Liver (tissue), 9 donors: Measurements from ENCODE around the gene C6orf120. TPM values are rescaled to one million over a fixed set of nuclear protein-coding genes. Genes with fewer than 3 reads are reported as not detected.

Source experiments
- DNase-seq: peaks from one replicate; pipeline ENCODE4 v3.0.0-alpha.2; 2017; ENCODE audit warnings: low spot score
- H3K27ac ChIP-seq, 2 donors: one replicate each; pipeline ENCODE4 v1.7.0; 2013; ENCODE audit warnings: inconsistent platforms in 2 of 2, low read length in 2 of 2, control low read depth in 1 of 2, low read depth in 1 of 2, mild to moderate bottlenecking in 1 of 2
- H3K27me3 ChIP-seq, 4 donors: one replicate each; pipeline versions ENCODE4 v1.6.1 to v1.7.0; 2013; ENCODE audit warnings: low read length in 3 of 4, inconsistent platforms in 1 of 4, mild to moderate bottlenecking in 1 of 4, moderate library complexity in 1 of 4; ENCODE audit not compliant: control insufficient read depth in 4 of 4, insufficient read depth in 4 of 4
- H3K36me3 ChIP-seq, 4 donors: one replicate each; pipeline versions ENCODE4 v1.6.1 to v1.7.0; 2013; ENCODE audit warnings: low read length in 3 of 4, mild to moderate bottlenecking in 3 of 4, low read depth in 1 of 4, moderate library complexity in 1 of 4; ENCODE audit not compliant: control insufficient read depth in 4 of 4, insufficient read depth in 3 of 4
- H3K4me1 ChIP-seq, 4 donors: one replicate each; pipeline versions ENCODE4 v1.6.1 to v1.7.0; 2013; ENCODE audit warnings: low read length in 3 of 4, mild to moderate bottlenecking in 3 of 4, moderate library complexity in 1 of 4; ENCODE audit not compliant: control insufficient read depth in 4 of 4, insufficient read depth in 4 of 4
- H3K4me3 ChIP-seq, 3 donors: one replicate each; pipeline versions ENCODE4 v1.6.1 to v1.7.0; 2013; ENCODE audit warnings: low read length in 3 of 3, control low read depth in 1 of 3, low read depth in 1 of 3, mild to moderate bottlenecking in 1 of 3
- H3K9ac ChIP-seq, 2 donors: one replicate each; pipeline ENCODE4 v1.7.0; 2013; ENCODE audit warnings: low read length in 2 of 2, mild to moderate bottlenecking in 2 of 2, moderate library complexity in 2 of 2, control low read depth in 1 of 2, low read depth in 1 of 2
- H3K9me3 ChIP-seq, 4 donors: one replicate each; pipeline versions ENCODE4 v1.6.1 to v1.7.0; 2013; ENCODE audit warnings: low read length in 3 of 4; ENCODE audit not compliant: control insufficient read depth in 4 of 4
- EGR1 ChIP-seq, 2 donors: IDR thresholded peaks; 2 replicates each; pipeline ENCODE4 v1.6.1; 2016 to 2018; ENCODE audit warnings: antibody characterized with exemption in 2 of 2, low read depth in 2 of 2
- GABPA ChIP-seq, 2 donors: IDR thresholded peaks in 1 of 2; conservative IDR thresholded peaks in 1 of 2; 2 replicates each; pipeline ENCODE4 v1.6.1; 2016; ENCODE audit warnings: antibody characterized with exemption in 2 of 2, mild to moderate bottlenecking in 1 of 2, moderate library complexity in 1 of 2
- NR2F2 ChIP-seq: IDR thresholded peaks from 2 replicates; pipeline ENCODE4 v1.6.1; 2016; ENCODE audit warnings: antibody characterized with exemption
- RAD21 ChIP-seq, 2 donors: IDR thresholded peaks; 2 replicates each; pipeline ENCODE4 v1.6.1; 2016; ENCODE audit warnings: antibody characterized with exemption in 2 of 2, mild to moderate bottlenecking in 2 of 2
- RXRA ChIP-seq, 2 donors: IDR thresholded peaks; 2 replicates each; pipeline ENCODE4 v1.6.1; 2017 to 2018; ENCODE audit warnings: antibody characterized with exemption in 2 of 2, mild to moderate bottlenecking in 1 of 2
- SP1 ChIP-seq: IDR thresholded peaks from 2 replicates; pipeline ENCODE4 v1.6.1; 2018; ENCODE audit warnings: antibody characterized with exemption, mild to moderate bottlenecking
- TAF1 ChIP-seq: conservative IDR thresholded peaks from 2 replicates; pipeline ENCODE4 v1.6.1; 2016; ENCODE audit warnings: antibody characterized with exemption, mild to moderate bottlenecking
- WGBS: extraction: QIAGEN DNeasy Blood & Tissue Kit; methylation state at CpG from one replicate; pipeline ENCODE4 v1.1.7; 2013; 5-methylcytosine and 5-hydroxymethylcytosine counted together
- polyA plus RNA-seq, 2 donors: library from polyadenylated mRNA; stranded (reverse) in 1 of 2; unstranded in 1 of 2; fragments of 200-250 nt in 1 of 2; fragments of >200 nt in 1 of 2; fragmentation: Nextera tagmentation in 1 of 2; extraction: Ambion mirVana in 1 of 2; gene quantifications; one replicate each; pipeline versions ENCODE4 v1.2.1 to v1.2.3, GENCODE V29; 2013 to 2015
- total RNA-seq, 2 donors: library from RNA; depleted of rRNA; stranded (reverse); fragments of >200 nt; gene quantifications; one replicate each; pipeline ENCODE4 v1.2.3, GENCODE V29; 2014
- TF ChIP-seq, protein P1 (sequence below): fragments of 150-350 bp; IDR thresholded peaks from 2 replicates; pipeline ENCODE4 v1.5.1; 2017; ENCODE audit warnings: improper control_type of control experiment, low read depth, low read length; ENCODE audit not compliant: missing input control
- TF ChIP-seq, protein P2 (sequence below): IDR thresholded peaks from 2 replicates; pipeline ENCODE4 v1.6.1; 2016; ENCODE audit warnings: antibody characterized with exemption
- TF ChIP-seq, protein P3 (sequence below): IDR thresholded peaks from 2 replicates; pipeline ENCODE4 v1.6.1; 2016; ENCODE audit warnings: antibody characterized with exemption, mild to moderate bottlenecking
- TF ChIP-seq, protein P4 (sequence below): IDR thresholded peaks from 2 replicates; pipeline ENCODE4 v1.6.1; 2016; ENCODE audit warnings: antibody characterized with exemption
- donor health status: healthy.
- donor health status: healthy.
- donor health status: healthy.
- donor health status: healthy.
- donor health status: healthy.

Gene C6orf120
- total and polyA plus RNA-seq, 4 donors = 10.5 to 29.7 (median 19.4) TPM

- Histone ChIP-seq H3K36me3 (no peaks in the 10 kb centered on the region), H3K4me3 (no peak overlapping the region), H3K27ac (no peak overlapping the region), H3K4me1 (peaks cover 0 to 5% (median 0%) of the 10 kb centered on the region in 4 donors), H3K9ac (no peak overlapping the region), H3K9me3 (no peaks in the 10 kb centered on the region), H3K27me3 (no peaks in the 10 kb centered on the region)
- no peak for DNase-seq
- TF ChIP-seq, protein P1, sequence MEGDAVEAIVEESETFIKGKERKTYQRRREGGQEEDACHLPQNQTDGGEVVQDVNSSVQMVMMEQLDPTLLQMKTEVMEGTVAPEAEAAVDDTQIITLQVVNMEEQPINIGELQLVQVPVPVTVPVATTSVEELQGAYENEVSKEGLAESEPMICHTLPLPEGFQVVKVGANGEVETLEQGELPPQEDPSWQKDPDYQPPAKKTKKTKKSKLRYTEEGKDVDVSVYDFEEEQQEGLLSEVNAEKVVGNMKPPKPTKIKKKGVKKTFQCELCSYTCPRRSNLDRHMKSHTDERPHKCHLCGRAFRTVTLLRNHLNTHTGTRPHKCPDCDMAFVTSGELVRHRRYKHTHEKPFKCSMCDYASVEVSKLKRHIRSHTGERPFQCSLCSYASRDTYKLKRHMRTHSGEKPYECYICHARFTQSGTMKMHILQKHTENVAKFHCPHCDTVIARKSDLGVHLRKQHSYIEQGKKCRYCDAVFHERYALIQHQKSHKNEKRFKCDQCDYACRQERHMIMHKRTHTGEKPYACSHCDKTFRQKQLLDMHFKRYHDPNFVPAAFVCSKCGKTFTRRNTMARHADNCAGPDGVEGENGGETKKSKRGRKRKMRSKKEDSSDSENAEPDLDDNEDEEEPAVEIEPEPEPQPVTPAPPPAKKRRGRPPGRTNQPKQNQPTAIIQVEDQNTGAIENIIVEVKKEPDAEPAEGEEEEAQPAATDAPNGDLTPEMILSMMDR = no peak
- TF ChIP-seq NR2F2 = no peak
- TF ChIP-seq EGR1 (IDR thresholded peaks at IDR 0.05; ENCODE audit: low read depth in 2 of 2) = no peak
- TF ChIP-seq, protein P2, sequence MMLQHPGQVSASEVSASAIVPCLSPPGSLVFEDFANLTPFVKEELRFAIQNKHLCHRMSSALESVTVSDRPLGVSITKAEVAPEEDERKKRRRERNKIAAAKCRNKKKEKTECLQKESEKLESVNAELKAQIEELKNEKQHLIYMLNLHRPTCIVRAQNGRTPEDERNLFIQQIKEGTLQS = no peak
- TF ChIP-seq, protein P3, sequence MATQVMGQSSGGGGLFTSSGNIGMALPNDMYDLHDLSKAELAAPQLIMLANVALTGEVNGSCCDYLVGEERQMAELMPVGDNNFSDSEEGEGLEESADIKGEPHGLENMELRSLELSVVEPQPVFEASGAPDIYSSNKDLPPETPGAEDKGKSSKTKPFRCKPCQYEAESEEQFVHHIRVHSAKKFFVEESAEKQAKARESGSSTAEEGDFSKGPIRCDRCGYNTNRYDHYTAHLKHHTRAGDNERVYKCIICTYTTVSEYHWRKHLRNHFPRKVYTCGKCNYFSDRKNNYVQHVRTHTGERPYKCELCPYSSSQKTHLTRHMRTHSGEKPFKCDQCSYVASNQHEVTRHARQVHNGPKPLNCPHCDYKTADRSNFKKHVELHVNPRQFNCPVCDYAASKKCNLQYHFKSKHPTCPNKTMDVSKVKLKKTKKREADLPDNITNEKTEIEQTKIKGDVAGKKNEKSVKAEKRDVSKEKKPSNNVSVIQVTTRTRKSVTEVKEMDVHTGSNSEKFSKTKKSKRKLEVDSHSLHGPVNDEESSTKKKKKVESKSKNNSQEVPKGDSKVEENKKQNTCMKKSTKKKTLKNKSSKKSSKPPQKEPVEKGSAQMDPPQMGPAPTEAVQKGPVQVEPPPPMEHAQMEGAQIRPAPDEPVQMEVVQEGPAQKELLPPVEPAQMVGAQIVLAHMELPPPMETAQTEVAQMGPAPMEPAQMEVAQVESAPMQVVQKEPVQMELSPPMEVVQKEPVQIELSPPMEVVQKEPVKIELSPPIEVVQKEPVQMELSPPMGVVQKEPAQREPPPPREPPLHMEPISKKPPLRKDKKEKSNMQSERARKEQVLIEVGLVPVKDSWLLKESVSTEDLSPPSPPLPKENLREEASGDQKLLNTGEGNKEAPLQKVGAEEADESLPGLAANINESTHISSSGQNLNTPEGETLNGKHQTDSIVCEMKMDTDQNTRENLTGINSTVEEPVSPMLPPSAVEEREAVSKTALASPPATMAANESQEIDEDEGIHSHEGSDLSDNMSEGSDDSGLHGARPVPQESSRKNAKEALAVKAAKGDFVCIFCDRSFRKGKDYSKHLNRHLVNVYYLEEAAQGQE = no peak
- TF ChIP-seq GABPA (IDR thresholded peaks at IDR 0.05 in 1 of 2, conservative IDR thresholded peaks at IDR 0.05 in 1 of 2) = no peak
- TF ChIP-seq TAF1 = no peak
- no peak for TF ChIP-seq RXRA (IDR thresholded peaks at IDR 0.05)
These were observed 28.0 kb downstream of the C6orf120 start for GRCh38 chr6:169729961-169730360.

- no peaks in the 10 kb centered on the region for H3K36me3 ChIP-seq
- H3K27ac ChIP-seq = no peak overlapping the region
- no peaks in the 10 kb centered on the region for H3K27me3 ChIP-seq
- no peak for DNase-seq
- no peaks in the 10 kb centered on the region for H3K4me1 ChIP-seq
- no peaks in the 10 kb centered on the region for H3K9me3 ChIP-seq
- no peak overlapping the region for H3K4me3 ChIP-seq
- WGBS = 90% methylated on average over 9 of the region's 9 CpGs
- H3K9ac ChIP-seq = no peak overlapping the region
- TF ChIP-seq RAD21 (IDR thresholded peaks at IDR 0.05) = no peak
- TF ChIP-seq, protein P4, sequence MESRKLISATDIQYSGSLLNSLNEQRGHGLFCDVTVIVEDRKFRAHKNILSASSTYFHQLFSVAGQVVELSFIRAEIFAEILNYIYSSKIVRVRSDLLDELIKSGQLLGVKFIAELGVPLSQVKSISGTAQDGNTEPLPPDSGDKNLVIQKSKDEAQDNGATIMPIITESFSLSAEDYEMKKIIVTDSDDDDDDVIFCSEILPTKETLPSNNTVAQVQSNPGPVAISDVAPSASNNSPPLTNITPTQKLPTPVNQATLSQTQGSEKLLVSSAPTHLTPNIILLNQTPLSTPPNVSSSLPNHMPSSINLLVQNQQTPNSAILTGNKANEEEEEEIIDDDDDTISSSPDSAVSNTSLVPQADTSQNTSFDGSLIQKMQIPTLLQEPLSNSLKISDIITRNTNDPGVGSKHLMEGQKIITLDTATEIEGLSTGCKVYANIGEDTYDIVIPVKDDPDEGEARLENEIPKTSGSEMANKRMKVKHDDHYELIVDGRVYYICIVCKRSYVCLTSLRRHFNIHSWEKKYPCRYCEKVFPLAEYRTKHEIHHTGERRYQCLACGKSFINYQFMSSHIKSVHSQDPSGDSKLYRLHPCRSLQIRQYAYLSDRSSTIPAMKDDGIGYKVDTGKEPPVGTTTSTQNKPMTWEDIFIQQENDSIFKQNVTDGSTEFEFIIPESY = no peak
- TF ChIP-seq, protein P1 = no peak
- TF ChIP-seq SP1 = no peak
- no peak for TF ChIP-seq TAF1
These were observed 36.5 kb downstream of the C6orf120 start for GRCh38 chr6:169738204-169738975.
